Pancreas (tissue), 10 donors: ENCODE measurements around the gene CCDC150. TPM values are rescaled to one million over a fixed set of nuclear protein-coding genes. Genes with fewer than 3 reads are reported as not detected.

Experiments
- ATAC-seq, 4 donors: fragments of 200-7000 bp; cut with Tn5 transposase; one replicate each; pipeline versions ENCODE4 v1.8.0 to v1.9.1; 2020; ENCODE audit warnings: mild to moderate bottlenecking in 4 of 4, moderate library complexity in 4 of 4
- DNase-seq, 6 donors: peaks; one replicate each; pipeline ENCODE4 v3.0.0-alpha.2; 2020
- FAIRE-seq: peaks from 2 replicates; lab custom pipeline; 2012; peaks lifted over from hg19 to GRCh38; lab: Jason Lieb, UNC
- H3K27ac ChIP-seq, 4 donors: fragments of 200-600 bp; sonication (generic); 1 replicate in 3 of 4; 2 replicates in 1 of 4; pipeline versions ENCODE4 v1.5.0 to v1.8.0; 2020
- H3K27me3 ChIP-seq, 4 donors: fragments of 200-600 bp; one replicate each; pipeline ENCODE4 v1.8.0; 2021
- H3K36me3 ChIP-seq, 3 donors: fragments of 200-600 bp; sonication (generic) in 1 of 3; one replicate each; pipeline versions ENCODE4 v1.5.0 to v1.8.0; 2020 to 2021
- H3K4me1 ChIP-seq, 3 donors: fragments of 200-600 bp; one replicate each; pipeline ENCODE4 v1.8.0; 2021
- H3K4me3 ChIP-seq, 4 donors: fragments of 200-600 bp; sonication (generic) in 2 of 4; one replicate each; pipeline versions ENCODE4 v1.5.0 to v1.8.0; 2020 to 2021
- H3K9me3 ChIP-seq, 4 donors: fragments of 200-600 bp; one replicate each; pipeline ENCODE4 v1.8.0; 2021
- CTCF ChIP-seq, 4 donors: fragments of 200-600 bp; sonication (generic) in 3 of 4; IDR thresholded peaks; one replicate each; pipeline versions ENCODE4 v1.5.0 to v1.8.0; 2021; ENCODE audit warnings: antibody characterized with exemption in 4 of 4
- WGBS, 2 donors: extraction: QIAGEN DNeasy Blood & Tissue Kit; methylation state at CpG; one replicate each; pipeline ENCODE4 v1.1.7; 2013; 5-methylcytosine and 5-hydroxymethylcytosine counted together
- intact Hi-C, 3 donors: fragments of 100-400 bp; cut with DNase I; formaldehyde crosslinking; loops; one replicate each; pipeline versions ENCODE4 v1.11.1 to v1.14.2; 2022
- polyA plus RNA-seq, 2 donors: library from polyadenylated mRNA; stranded (reverse); fragments of 200-250 nt; gene quantifications; one replicate each; pipeline ENCODE4 v1.2.3, GENCODE V29; 2013
- total RNA-seq, 6 donors: library from RNA; stranded (reverse); fragmentation: NEBNext Ultra II Directional in 4 of 6; extraction: Animal tissue kit (Norgen Biotek cat#: 25700) in 4 of 6; gene quantifications; one replicate each; pipeline versions ENCODE4 v1.2.1 to v1.2.4, GENCODE V29; 2021 to 2023
- donor health status: healthy with polysubstance abuse.
- donor health status: DM: no; HTN: no; CAD: no; lungs with moderate emphysema.
- donor health status: DM: no; HTN: no; CAD: no.
- donor health status: control.
- donor health status: control.
- donor health status: Bipolar disorder and iron deficiency.
- donor health status: DM: yes; HTN: yes; CAD: no.
- donor health status: DM: no; HTN: no; CAD: no.
- donor health status: DM: no; HTN: no; CAD: no.
- donor health status: DM: yes; HTN: yes; CAD: no.

Gene CCDC150
- total and polyA plus RNA-seq, 8 donors, result 0.26 to 1.4 (median 0.60) TPM; not detected in 1

- intact Hi-C loops, result no loop called here
- WGBS, 2 donors, result 93 to 95% methylated on average over 5 of the region's 5 CpGs
- Histone ChIP-seq H3K9me3 (no peaks in the 10 kb centered on the region), H3K27me3 (no peaks in the 10 kb centered on the region), H3K4me1 (no peaks in the 10 kb centered on the region), H3K27ac (no peak overlapping the region), H3K36me3 (no peaks in the 10 kb centered on the region), H3K4me3 (no peak overlapping the region)
- FAIRE-seq (no peak), DNase-seq (no peak), ATAC-seq (no peak)
- TF ChIP-seq CTCF (IDR thresholded peaks at IDR 0.05), result no peak
Measured at GRCh38 chr2:196739031-196739430, 99.5 kb downstream of the CCDC150 start.

- Histone ChIP-seq H3K27ac (no peak overlapping the region), H3K36me3 (no peaks in the 10 kb centered on the region), H3K4me1 (no peaks in the 10 kb centered on the region), H3K9me3 (no peaks in the 10 kb centered on the region), H3K4me3 (no peak overlapping the region), H3K27me3 (no peaks in the 10 kb centered on the region)
- ATAC-seq (no peak), FAIRE-seq (no peak), DNase-seq (no peak)
- 70 to 79% methylated on average over 3 of the region's 3 CpGs for WGBS, 2 donors
- TF ChIP-seq CTCF (IDR thresholded peaks at IDR 0.05), result no peak
- intact Hi-C loops, result no loop called here
Measured at GRCh38 chr2:196742216-196742615, 102.7 kb downstream of the CCDC150 start.

GRCh38 chr2:196742685-196743084 is 103.2 kb downstream of the CCDC150 start:
- Histone ChIP-seq H3K4me1 (no peaks in the 10 kb centered on the region), H3K27me3 (no peaks in the 10 kb centered on the region), H3K4me3 (no peak overlapping the region), H3K36me3 (no peaks in the 10 kb centered on the region), H3K9me3 (no peaks in the 10 kb centered on the region), H3K27ac (no peak overlapping the region)
- no peak for TF ChIP-seq CTCF (IDR thresholded peaks at IDR 0.05)
- FAIRE-seq, result no peak
- WGBS, 2 donors, result 68 to 81% methylated on average over 3 of the region's 3 CpGs
- intact Hi-C loops, result no loop called here
- peak in 1 of 6 donors; percentile 26 for DNase-seq
- ATAC-seq, result no peak

GRCh38 chr2:196743165-196743564 is 103.7 kb downstream of the CCDC150 start:
- no peaks in the 10 kb centered on the region for H3K9me3 ChIP-seq
- H3K27me3 ChIP-seq, result no peaks in the 10 kb centered on the region
- no peak overlapping the region for H3K27ac ChIP-seq
- 76 to 83% methylated on average over 7 of the region's 7 CpGs for WGBS, 2 donors
- no peaks in the 10 kb centered on the region for H3K4me1 ChIP-seq
- intact Hi-C loops, result no loop called here
- no peak for DNase-seq
- no peak for ATAC-seq
- no peaks in the 10 kb centered on the region for H3K36me3 ChIP-seq
- no peak overlapping the region for H3K4me3 ChIP-seq
- no peak for TF ChIP-seq CTCF (IDR thresholded peaks at IDR 0.05)
- no peak for FAIRE-seq

GRCh38 chr2:196745711-196746110 is 106.2 kb downstream of the CCDC150 start:
- Histone ChIP-seq H3K36me3 (no peaks in the 10 kb centered on the region), H3K4me3 (no peak overlapping the region), H3K4me1 (no peaks in the 10 kb centered on the region), H3K27me3 (no peaks in the 10 kb centered on the region), H3K27ac (no peak overlapping the region), H3K9me3 (no peaks in the 10 kb centered on the region)
- ATAC-seq, result no peak
- no peak for FAIRE-seq
- intact Hi-C loops, result no loop called here
- no peak for TF ChIP-seq CTCF (IDR thresholded peaks at IDR 0.05)
- no peak for DNase-seq
